ENCODE measurements around the gene PTOV1.

GRCh38 chr19:49814010-49814409, 36.9 kb upstream of the PTOV1 start:
- TF ChIP-seq CTCF (IDR thresholded peaks at IDR 0.05) (no peak), POLR2A (IDR thresholded peaks at IDR 0.05) (no peak)
